Calu3 (cell line): ENCODE data around the gene EML6. TPM values are rescaled to one million over a fixed set of nuclear protein-coding genes. Genes with fewer than 3 reads are reported as not detected.
"Not testable (repeated sequence)": the region's sequence is repeated elsewhere in the genome, so short reads cannot be mapped to it uniquely, and the experiment has no call there.

Experiments used
- BruUV-seq: library from RNA; stranded (reverse); fragments of 400-500 nt; replicated peaks from 2 replicates; lab custom pipeline; 2021; lab: Mats Ljungman, UMichigan
- CTCF ChIA-PET: fragments of 300-600 bp; sonication (Branson Sonifier 250); formaldehyde crosslinking; loops from one replicate; lab custom pipeline; 2022; ENCODE audit warnings: antibody characterized with exemption; lab: Charles Lee
- DNase-seq: peaks from one replicate; pipeline ENCODE4 v3.0.0; 2022
- H3K27ac Mint-ChIP-seq: one replicate; pipeline ENCODE4 v1.8.0; 2022; ENCODE audit warnings: mixed read lengths; ENCODE audit not compliant: unreplicated experiment
- H3K27me3 Mint-ChIP-seq: one replicate; pipeline ENCODE4 v1.8.0; 2022; ENCODE audit warnings: mixed read lengths; ENCODE audit not compliant: unreplicated experiment
- H3K36me3 Mint-ChIP-seq: one replicate; pipeline ENCODE4 v1.8.0; 2022; ENCODE audit warnings: mild to moderate bottlenecking, moderate library complexity, mixed read lengths; ENCODE audit not compliant: insufficient read depth, unreplicated experiment
- H3K4me1 Mint-ChIP-seq: one replicate; pipeline ENCODE4 v1.8.0; 2022; ENCODE audit warnings: mild to moderate bottlenecking, low read depth, mixed read lengths; ENCODE audit not compliant: unreplicated experiment
- H3K4me3 Mint-ChIP-seq: one replicate; pipeline ENCODE4 v1.8.0; 2022; ENCODE audit warnings: mild to moderate bottlenecking, low read depth, moderate library complexity, mixed read lengths; ENCODE audit not compliant: unreplicated experiment
- H3K9me3 Mint-ChIP-seq: one replicate; pipeline ENCODE4 v1.8.0; 2022; ENCODE audit warnings: low read depth, mixed read lengths; ENCODE audit not compliant: unreplicated experiment
- intact Hi-C: fragments of 100-400 bp; cut with micrococcal nuclease; formaldehyde crosslinking; loops from one replicate; pipeline ENCODE4 v1.10.0; 2022; ENCODE audit not compliant: unreplicated experiment
- total RNA-seq: library from RNA; stranded (reverse); gene quantifications from 2 replicates; pipeline ENCODE4 v1.2.3, GENCODE V29; 2022
- TF ChIP-seq, protein P1 (sequence below): fragments of 200-600 bp; IDR thresholded peaks from one replicate; pipeline ENCODE4 v1.8.0; 2022; ENCODE audit warnings: antibody characterized with exemption; ENCODE audit not compliant: unreplicated experiment

EML6 gene
- total RNA-seq, 1 experiment from 2014 or later: 0.45 TPM

DNA sequence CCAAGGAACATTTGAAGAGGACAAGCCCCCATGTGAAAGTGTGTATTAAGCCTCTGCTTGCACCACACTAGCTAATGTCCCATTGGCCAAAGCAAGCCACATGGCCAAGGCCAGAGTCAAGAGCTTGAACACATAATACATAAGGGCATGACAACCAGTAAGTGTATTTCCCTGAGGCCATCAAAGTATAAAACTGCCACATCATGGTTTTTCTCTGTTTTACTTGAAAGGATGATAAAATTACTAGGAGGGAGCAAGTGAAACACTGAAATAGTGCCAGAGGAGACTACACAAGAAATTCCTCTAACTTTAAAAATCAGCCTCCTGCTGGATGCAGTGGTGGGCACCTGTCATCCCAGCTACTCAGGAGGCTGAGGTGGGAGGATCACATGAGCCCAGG lies 30.9 kb upstream of the EML6 start:
- no peak for DNase-seq
- CTCF ChIA-PET: interaction anchor here (0.7 to 1.9 kb wide), 2 partner anchors 31 to 586 kb away, joined by 5 to 10 read pairs; partner anchors contain the start of gene EML6
- intact Hi-C loops: no loop called here
- TF ChIP-seq, protein P1, sequence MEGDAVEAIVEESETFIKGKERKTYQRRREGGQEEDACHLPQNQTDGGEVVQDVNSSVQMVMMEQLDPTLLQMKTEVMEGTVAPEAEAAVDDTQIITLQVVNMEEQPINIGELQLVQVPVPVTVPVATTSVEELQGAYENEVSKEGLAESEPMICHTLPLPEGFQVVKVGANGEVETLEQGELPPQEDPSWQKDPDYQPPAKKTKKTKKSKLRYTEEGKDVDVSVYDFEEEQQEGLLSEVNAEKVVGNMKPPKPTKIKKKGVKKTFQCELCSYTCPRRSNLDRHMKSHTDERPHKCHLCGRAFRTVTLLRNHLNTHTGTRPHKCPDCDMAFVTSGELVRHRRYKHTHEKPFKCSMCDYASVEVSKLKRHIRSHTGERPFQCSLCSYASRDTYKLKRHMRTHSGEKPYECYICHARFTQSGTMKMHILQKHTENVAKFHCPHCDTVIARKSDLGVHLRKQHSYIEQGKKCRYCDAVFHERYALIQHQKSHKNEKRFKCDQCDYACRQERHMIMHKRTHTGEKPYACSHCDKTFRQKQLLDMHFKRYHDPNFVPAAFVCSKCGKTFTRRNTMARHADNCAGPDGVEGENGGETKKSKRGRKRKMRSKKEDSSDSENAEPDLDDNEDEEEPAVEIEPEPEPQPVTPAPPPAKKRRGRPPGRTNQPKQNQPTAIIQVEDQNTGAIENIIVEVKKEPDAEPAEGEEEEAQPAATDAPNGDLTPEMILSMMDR: no peak
- Mint-ChIP-seq H3K27ac (no peak overlapping the region), H3K9me3 (no peaks in the 10 kb centered on the region), H3K4me1 (peaks cover 11% of the 10 kb centered on the region), H3K36me3 (peaks cover 6% of the 10 kb centered on the region), H3K4me3 (no peak overlapping the region), H3K27me3 (no peaks in the 10 kb centered on the region)
- BruUV-seq: no TSS peak

DNA sequence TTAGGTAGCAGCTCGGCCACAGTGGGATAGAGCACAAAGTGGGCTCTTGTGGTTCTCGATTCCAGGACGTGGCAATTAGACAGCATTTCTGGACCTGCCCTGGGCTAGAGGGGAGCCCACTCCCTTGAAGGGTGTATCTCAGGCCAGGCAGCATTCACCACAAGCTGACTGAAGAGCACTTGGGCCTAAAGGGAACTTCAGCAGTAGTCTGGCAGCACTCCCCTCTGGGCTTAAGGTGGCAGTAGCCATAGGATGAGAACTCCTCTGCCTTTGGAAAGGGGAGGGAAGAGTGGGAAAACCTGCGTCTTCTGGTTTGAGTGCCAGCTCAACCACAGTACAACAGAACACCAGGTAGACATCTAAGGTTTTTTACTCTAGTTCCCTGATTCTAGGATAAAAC lies 28.1 kb upstream of the EML6 start:
- Mint-ChIP-seq H3K27me3 (no peaks in the 10 kb centered on the region), H3K9me3 (peaks cover 3% of the 10 kb centered on the region), H3K27ac (no peak overlapping the region), H3K36me3 (peaks cover 6% of the 10 kb centered on the region), H3K4me1 (peaks cover 11% of the 10 kb centered on the region), H3K4me3 (no peak overlapping the region)
- TF ChIP-seq, protein P1: no peak
- BruUV-seq: no TSS peak
- intact Hi-C loops: no loop called here
- CTCF ChIA-PET: no interaction called here
- no peak for DNase-seq

- Mint-ChIP-seq H3K27ac (no peak overlapping the region), H3K9me3 (peaks cover 3% of the 10 kb centered on the region), H3K4me1 (no peaks in the 10 kb centered on the region), H3K4me3 (no peak overlapping the region), H3K27me3 (no peaks in the 10 kb centered on the region), H3K36me3 (no peaks in the 10 kb centered on the region)
- TF ChIP-seq, protein P1: no peak
- CTCF ChIA-PET: no interaction called here
- no TSS peak for BruUV-seq
- DNase-seq: no peak
- intact Hi-C loops: no loop called here
Measured at GRCh38 chr2:54697934-54698333, 25.5 kb upstream of the EML6 start.

- H3K9me3 Mint-ChIP-seq, H3K27ac Mint-ChIP-seq, H3K27me3 Mint-ChIP-seq, CTCF ChIA-PET, H3K4me1 Mint-ChIP-seq, DNase-seq, H3K4me3 Mint-ChIP-seq, H3K36me3 Mint-ChIP-seq, intact Hi-C loops, BruUV-seq: not testable (repeated sequence)
Measured at GRCh38 chr2:54698926-54699325, 24.5 kb upstream of the EML6 start.

- no peaks in the 10 kb centered on the region for H3K4me1 Mint-ChIP-seq
- BruUV-seq: no TSS peak
- no peak overlapping the region for H3K4me3 Mint-ChIP-seq
- CTCF ChIA-PET: no interaction called here
- no peak for DNase-seq
- no peak overlapping the region for H3K27ac Mint-ChIP-seq
- peaks cover 3% of the 10 kb centered on the region for H3K9me3 Mint-ChIP-seq
- intact Hi-C loops: loop anchor here (5.0 kb wide), 2 partner anchors 32 to 522 kb away; no protein-coding TSS in a partner anchor
- H3K36me3 Mint-ChIP-seq: no peaks in the 10 kb centered on the region
- TF ChIP-seq, protein P1: no peak
- H3K27me3 Mint-ChIP-seq: no peaks in the 10 kb centered on the region
Measured at GRCh38 chr2:54699665-54700064, 23.8 kb upstream of the EML6 start.
